Measurements from ENCODE around the gene TEX38. TPM values are rescaled to one million over a fixed set of nuclear protein-coding genes. Genes with fewer than 3 reads are reported as not detected.

TEX38 gene
- total RNA-seq, 1 experiment from 2014 or later, result 0.47 TPM

DNA sequence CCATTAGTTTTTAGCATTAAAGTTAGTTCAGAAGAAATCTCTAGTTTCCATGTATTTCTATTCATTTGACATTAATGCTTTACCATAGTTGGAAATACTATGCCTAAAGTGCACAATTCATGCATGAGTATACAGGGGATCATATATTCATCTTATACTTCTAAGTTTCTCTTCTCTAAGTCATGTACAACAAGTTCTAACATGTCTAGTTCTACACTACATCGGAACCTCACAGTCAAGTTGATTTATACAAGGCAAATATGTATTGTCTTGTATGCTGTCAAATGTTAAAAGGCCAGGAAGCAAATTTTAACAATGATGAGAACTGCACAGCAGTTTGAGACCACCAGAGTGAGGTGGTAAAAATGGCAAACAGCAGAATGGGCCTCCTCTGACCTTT lies 32.1 kb upstream of the TEX38 start:
- ATAC-seq, result no peak
- no peaks in the 10 kb centered on the region for H3K79me2 ChIP-seq (ENCODE audit: insufficient read depth, low read length)
- no peak overlapping the region for H3K4me2 ChIP-seq (ENCODE audit: low read length)
- BruUV-seq (replicated peaks), result no TSS peak
- H2AFZ ChIP-seq (ENCODE audit: low read depth, low read length, poor library complexity, severe bottlenecking), result no peak overlapping the region
- no peaks in the 10 kb centered on the region for H3K27me3 ChIP-seq (ENCODE audit: insufficient read depth, low read length)
- POLR2A ChIA-PET, result no interaction called here
- no peaks in the 10 kb centered on the region for H3K9me2 ChIP-seq (ENCODE audit: insufficient read depth)
- no peak overlapping the region for H3K4me3 ChIP-seq (replicated peaks in 1 of 2; ENCODE audit: low read depth in 1 of 2, low read length in 2 of 2)
- H3K4me1 ChIP-seq (ENCODE audit: control insufficient read depth in 1 of 2, insufficient read depth in 2 of 2, low read length in 2 of 2), result peaks cover 0 to 6% of the 10 kb centered on the region in 2 experiments; a peak in 2 of 4 replicates
- no peaks in the 10 kb centered on the region; the same call in 1 of the 2 replicates for H4K20me1 ChIP-seq (ENCODE audit: insufficient read depth)
- H3K36me3 ChIP-seq (ENCODE audit: control insufficient read depth in 1 of 2, insufficient read depth in 2 of 2, low read length in 2 of 2), result peaks cover 4 to 11% of the 10 kb centered on the region in 2 experiments; a peak in 2 of 4 replicates
- TF ChIP-seq EZH2 (IDR thresholded peaks at IDR 0.05) (no peak), ZNF274 (IDR thresholded peaks at IDR 0.05; ENCODE audit: low read depth, low read length) (no peak), SRF (IDR thresholded peaks at IDR 0.05; ENCODE audit: low read depth) (no peak), SP1 (IDR thresholded peaks at IDR 0.05; ENCODE audit: low read depth) (no peak), FOSL1 (IDR thresholded peaks at IDR 0.05; ENCODE audit: low read depth) (no peak)
- TF ChIP-seq, protein P1, sequence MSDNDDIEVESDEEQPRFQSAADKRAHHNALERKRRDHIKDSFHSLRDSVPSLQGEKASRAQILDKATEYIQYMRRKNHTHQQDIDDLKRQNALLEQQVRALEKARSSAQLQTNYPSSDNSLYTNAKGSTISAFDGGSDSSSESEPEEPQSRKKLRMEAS (IDR thresholded peaks at IDR 0.05), result no peak
- no peak for DNase-seq (ENCODE audit: low read depth, low spot score)
- CTCF ChIA-PET, result no interaction called here
- RAD21 ChIA-PET (ENCODE audit: low non-redundant PET in 1 of 2, low total read pairs in 2 of 2, uncharacterized antibody in 2 of 2, unreplicated experiment in 2 of 2), result no interaction called here
- intact Hi-C loops (cut with micrococcal nuclease), result no loop called here
- no peaks in the 10 kb centered on the region for H3K9me3 ChIP-seq (ENCODE audit: control insufficient read depth in 1 of 2, insufficient read depth in 1 of 2, low read depth in 1 of 2, low read length in 2 of 2)
- no peak overlapping the region for H3K9ac ChIP-seq (ENCODE audit: low read length)
- no peak overlapping the region for H3K27ac ChIP-seq (ENCODE audit: low read depth, low read length)

DNA sequence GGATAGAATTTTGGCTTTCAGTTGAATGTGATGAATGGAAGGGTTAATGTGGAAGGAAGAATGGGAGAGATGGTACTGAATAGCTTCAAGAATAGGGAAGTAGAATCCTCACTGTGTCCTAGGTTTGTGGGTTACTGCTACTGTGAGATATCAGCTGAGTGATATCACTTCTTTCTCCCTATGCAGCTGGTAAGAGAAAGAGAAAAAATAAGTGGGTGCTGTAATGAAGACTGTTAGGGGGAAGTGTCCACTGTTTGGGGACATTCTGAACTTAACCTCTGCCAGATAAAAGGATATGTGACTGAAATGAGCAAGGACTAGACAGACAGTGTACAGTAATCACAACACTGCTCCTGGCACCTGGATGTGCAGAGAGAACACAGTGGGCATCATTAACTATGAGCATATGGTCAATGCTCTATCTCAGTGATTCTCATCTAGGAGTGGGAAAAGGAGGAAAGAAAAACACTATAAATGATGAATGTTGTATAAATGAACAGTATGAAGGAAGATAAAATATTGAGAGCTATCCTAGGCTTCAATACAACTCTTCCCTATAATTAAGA lies 29.5 kb upstream of the TEX38 start:
- Histone ChIP-seq H3K9me2 (ENCODE audit: insufficient read depth) (no peaks in the 10 kb centered on the region), H3K36me3 (ENCODE audit: control insufficient read depth in 1 of 2, insufficient read depth in 2 of 2, low read length in 2 of 2) (peaks cover 0 to 1% of the 10 kb centered on the region in 2 experiments; a peak in 1 of 4 replicates), H3K4me3 (replicated peaks in 1 of 2; ENCODE audit: low read depth in 1 of 2, low read length in 2 of 2) (no peak overlapping the region), H3K9ac (ENCODE audit: low read length) (no peak overlapping the region), H3K79me2 (ENCODE audit: insufficient read depth, low read length) (no peaks in the 10 kb centered on the region), H3K9me3 (ENCODE audit: control insufficient read depth in 1 of 2, insufficient read depth in 1 of 2, low read depth in 1 of 2, low read length in 2 of 2) (no peaks in the 10 kb centered on the region), H3K27ac (ENCODE audit: low read depth, low read length) (no peak overlapping the region), H3K4me2 (ENCODE audit: low read length) (no peak overlapping the region), H2AFZ (ENCODE audit: low read depth, low read length, poor library complexity, severe bottlenecking) (no peak overlapping the region), H3K4me1 (ENCODE audit: control insufficient read depth in 1 of 2, insufficient read depth in 2 of 2, low read length in 2 of 2) (peaks cover 0 to 6% of the 10 kb centered on the region in 2 experiments; a peak in 2 of 4 replicates), H3K27me3 (ENCODE audit: insufficient read depth, low read length) (no peaks in the 10 kb centered on the region), H4K20me1 (ENCODE audit: insufficient read depth) (no peaks in the 10 kb centered on the region)
- CTCF ChIA-PET, result no interaction called here
- DNase-seq (ENCODE audit: low read depth, low spot score) (no peak), ATAC-seq (no peak)
- no TSS peak for BruUV-seq (replicated peaks)
- TF ChIP-seq, protein P2, sequence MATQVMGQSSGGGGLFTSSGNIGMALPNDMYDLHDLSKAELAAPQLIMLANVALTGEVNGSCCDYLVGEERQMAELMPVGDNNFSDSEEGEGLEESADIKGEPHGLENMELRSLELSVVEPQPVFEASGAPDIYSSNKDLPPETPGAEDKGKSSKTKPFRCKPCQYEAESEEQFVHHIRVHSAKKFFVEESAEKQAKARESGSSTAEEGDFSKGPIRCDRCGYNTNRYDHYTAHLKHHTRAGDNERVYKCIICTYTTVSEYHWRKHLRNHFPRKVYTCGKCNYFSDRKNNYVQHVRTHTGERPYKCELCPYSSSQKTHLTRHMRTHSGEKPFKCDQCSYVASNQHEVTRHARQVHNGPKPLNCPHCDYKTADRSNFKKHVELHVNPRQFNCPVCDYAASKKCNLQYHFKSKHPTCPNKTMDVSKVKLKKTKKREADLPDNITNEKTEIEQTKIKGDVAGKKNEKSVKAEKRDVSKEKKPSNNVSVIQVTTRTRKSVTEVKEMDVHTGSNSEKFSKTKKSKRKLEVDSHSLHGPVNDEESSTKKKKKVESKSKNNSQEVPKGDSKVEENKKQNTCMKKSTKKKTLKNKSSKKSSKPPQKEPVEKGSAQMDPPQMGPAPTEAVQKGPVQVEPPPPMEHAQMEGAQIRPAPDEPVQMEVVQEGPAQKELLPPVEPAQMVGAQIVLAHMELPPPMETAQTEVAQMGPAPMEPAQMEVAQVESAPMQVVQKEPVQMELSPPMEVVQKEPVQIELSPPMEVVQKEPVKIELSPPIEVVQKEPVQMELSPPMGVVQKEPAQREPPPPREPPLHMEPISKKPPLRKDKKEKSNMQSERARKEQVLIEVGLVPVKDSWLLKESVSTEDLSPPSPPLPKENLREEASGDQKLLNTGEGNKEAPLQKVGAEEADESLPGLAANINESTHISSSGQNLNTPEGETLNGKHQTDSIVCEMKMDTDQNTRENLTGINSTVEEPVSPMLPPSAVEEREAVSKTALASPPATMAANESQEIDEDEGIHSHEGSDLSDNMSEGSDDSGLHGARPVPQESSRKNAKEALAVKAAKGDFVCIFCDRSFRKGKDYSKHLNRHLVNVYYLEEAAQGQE (IDR thresholded peaks at IDR 0.05; ENCODE audit: low read depth), result no peak
- TF ChIP-seq RAD21 (IDR thresholded peaks at IDR 0.05; ENCODE audit: low read depth) (no peak), YY1 (IDR thresholded peaks at IDR 0.05; ENCODE audit: extremely low read depth, insufficient replicate concordance, low read depth, low read length) (no peak), EZH2phosphoT487 (IDR thresholded peaks at IDR 0.05; ENCODE audit: borderline replicate concordance) (no peak), POLR2AphosphoS5 (IDR thresholded peaks at IDR 0.05; ENCODE audit: low read depth, low read length) (no peak), SP1 (IDR thresholded peaks at IDR 0.05; ENCODE audit: low read depth) (no peak), SIN3A (IDR thresholded peaks at IDR 0.05; ENCODE audit: low read depth) (no peak), EZH2 (IDR thresholded peaks at IDR 0.05) (no peak), TCF7L2 (IDR thresholded peaks at IDR 0.05; ENCODE audit: borderline replicate concordance, extremely low read depth, insufficient read depth, insufficient read length) (no peak)
- RAD21 ChIA-PET (ENCODE audit: low non-redundant PET in 1 of 2, low total read pairs in 2 of 2, uncharacterized antibody in 2 of 2, unreplicated experiment in 2 of 2), result no interaction called here
- POLR2A ChIA-PET, result no interaction called here
- intact Hi-C loops (cut with micrococcal nuclease), result no loop called here
